HG03064 (cell line): Measurements from ENCODE around the gene MKNK2.
A peak's percentile ranks its signal among the peaks of the same experiment; 100 is the strongest.
"Not testable (repeated sequence)": the region's sequence is repeated elsewhere in the genome, so short reads cannot be mapped to it uniquely, and the experiment has no call there.

Source experiments
- ATAC-seq: cut with Tn5 transposase; IDR thresholded peaks from one replicate; pipeline ENCODE4 v1.9.1; 2021; ENCODE audit warnings: low read depth; ENCODE audit not compliant: unreplicated experiment

The MKNK2 gene

DNA sequence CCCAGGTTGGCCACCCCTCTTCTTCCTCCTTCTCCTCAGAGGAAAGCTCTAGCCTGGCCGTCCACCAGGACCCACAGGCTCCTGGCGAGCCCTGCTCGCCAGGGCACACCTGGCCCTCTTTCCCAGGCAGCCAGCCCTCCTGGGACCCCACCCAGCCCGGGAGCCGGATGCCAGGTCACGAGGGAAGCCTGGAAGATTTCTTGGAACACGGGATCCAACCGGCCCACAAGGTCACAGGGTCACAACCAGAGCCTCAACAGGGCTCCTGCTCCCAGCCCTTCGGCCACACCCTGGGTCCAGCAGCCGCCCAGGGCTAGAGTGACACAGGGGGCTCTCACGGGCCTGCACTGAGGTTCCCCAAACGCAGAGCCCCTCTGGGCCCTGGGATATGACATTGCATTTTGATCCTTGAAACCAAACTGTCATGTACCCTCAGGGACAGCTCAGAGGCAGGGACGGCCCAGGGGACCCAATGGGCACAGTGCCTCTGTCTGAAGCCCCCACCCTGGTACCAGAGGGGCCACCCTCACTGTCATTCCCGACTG, 5.5 kb downstream of the MKNK2 start:
- no peak for ATAC-seq

DNA sequence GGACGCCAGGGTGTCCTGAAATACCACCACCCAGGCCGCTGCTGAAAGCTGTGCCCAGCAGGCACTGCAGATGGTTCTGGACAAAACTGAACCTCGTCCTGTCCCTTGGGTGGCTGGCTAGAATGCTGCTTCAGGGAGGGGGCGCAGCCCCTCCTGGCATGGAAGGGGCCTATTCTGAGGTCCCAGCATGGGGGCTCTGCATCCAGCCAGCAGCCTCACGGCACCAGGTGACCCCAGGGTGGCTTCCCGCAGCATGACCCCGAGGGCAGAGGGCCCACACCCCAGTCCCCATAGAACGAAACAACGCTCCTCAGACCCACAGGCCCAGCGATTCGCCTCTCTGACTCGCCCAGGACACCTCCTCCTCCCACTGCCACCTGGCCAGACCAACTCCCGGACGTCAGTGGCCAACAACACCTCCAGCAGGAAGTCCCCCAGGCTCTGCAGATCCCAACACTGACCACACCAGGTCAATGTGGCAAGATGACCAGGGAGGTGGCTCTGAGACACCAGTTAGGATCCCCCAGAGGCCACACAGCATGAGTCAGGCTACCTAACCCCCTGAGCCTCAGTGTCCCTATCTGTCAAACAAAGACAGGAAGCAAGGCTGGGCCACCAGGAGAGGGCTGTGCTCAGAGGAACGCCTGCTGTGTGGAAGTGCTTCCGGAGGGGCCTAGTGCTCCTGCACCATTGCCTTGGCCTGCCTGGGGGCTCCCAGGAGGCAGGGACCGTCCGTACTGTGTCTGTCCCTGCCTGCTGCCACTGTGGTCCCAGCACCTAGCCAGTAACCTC, 6.1 kb downstream of the MKNK2 start:
- no peak for ATAC-seq

DNA sequence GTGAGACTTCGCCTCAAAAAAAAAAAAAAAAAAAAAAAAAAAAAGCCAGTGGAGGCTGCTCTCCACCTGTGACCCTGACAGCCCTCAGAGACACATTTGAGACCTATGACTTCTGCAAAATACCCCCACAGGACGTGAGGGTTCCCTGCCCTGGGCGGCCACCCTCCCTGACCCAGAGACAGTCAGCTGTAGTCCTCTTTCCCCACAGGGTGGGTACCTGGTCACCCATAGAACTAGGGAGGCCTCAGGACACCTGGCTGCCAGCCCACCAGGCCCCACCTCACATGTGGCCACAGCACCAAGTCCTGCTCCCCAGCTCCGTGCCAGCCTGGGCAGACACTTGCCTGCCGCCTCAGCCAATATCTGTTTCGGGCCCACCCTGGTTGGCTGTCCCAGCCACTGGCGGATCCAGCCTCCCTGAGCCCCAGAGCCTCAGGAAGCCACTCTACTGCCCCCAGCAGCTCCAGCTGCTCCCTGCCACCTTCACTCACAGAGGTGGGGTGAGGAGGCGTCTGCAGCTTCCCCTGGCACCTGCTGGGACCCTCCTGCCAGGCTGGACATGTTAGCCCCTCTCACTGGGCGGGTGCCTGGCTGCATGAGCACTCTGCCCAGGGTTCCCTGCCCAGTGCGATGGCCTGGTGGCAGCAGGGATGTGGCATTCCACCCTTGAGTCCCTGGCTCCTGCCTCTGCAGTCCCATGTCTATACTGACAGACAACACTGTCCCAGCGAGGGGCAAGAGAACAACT, 6.9 kb downstream of the MKNK2 start:
- ATAC-seq, result no peak

DNA sequence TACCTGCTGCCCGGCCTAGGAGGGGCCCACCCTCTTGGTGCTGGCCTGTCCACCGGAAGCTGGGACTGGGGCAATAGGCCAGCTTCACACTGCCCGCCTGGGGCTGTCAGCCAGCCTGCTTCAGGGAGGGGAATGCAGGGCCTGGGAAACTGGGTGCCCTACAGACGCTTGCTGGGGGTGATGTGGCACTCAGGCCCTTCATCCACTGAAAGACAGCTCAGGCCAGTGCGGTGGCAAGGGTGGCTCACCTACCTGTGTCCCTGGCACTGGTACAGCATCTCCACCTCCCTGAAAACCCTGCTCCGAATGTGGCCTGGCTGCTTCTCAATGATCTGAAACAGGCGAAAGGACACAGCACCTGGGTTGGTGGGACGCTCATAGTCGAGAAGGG, 7.8 kb downstream of the MKNK2 start:
- ATAC-seq, result no peak

DNA sequence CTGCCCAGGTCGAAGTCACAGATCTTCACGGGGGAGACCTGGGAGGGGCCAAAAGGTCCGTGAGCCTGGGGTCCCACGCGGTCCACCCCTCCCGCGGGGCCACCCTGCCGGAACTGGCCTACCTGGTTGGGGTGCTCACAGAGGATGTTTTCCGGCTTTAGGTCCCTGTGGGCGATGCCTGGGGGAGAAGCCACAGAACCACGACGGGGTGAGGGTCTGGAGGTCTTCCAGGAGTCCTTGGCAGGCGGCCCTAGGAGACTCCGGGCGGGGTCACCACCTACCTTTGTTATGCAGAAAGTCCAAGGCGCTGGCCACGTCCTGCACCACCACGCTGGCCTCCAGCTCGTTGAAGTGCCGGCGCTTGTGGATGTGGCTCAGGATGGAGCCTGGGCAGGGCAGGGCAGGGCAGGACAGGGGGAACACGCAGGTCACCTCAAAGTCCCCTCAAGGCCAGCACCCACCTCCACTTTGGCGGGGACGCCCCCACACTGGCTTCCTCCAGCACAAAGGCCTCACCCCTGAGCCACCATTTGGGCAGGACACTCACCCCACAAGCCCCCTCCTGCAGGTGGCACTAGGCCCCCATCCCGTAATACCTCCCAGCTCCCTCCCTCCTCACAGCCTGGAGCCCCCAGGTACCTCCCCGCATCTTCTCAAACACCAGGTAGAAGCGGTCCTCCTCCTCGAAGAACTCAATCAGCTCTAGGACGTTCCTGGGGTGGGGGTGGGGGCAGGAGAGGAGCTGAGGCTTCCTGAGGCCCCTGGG, 8.4 kb downstream of the MKNK2 start:
- ATAC-seq, result peak; percentile 3

GRCh38 chr19:2041683-2042484, 9.2 kb downstream of the MKNK2 start:
- peak; percentile 31 for ATAC-seq

GRCh38 chr19:2041433-2041682, 9.7 kb downstream of the MKNK2 start:
- no peak for ATAC-seq

GRCh38 chr19:2040647-2041432, 10.2 kb downstream of the MKNK2 start:
- no peak for ATAC-seq

GRCh38 chr19:2039959-2040646, 10.9 kb downstream of the MKNK2 start:
- ATAC-seq, result no peak

GRCh38 chr19:2039089-2039958, 11.7 kb downstream of the MKNK2 start:
- no peak for ATAC-seq

- ATAC-seq, result no peak
These were observed 12.6 kb downstream of the MKNK2 start for GRCh38 chr19:2038284-2039088.

- no peak for ATAC-seq
These were observed 13.3 kb downstream of the MKNK2 start for GRCh38 chr19:2037651-2038255.

- no peak for ATAC-seq
These were observed 14.6 kb downstream of the MKNK2 start for GRCh38 chr19:2036424-2036823.

- no peak for ATAC-seq
These were observed 15.5 kb downstream of the MKNK2 start for GRCh38 chr19:2035590-2035991.

GRCh38 chr19:2034729-2035589, 16.1 kb downstream of the MKNK2 start:
- ATAC-seq, result no peak

GRCh38 chr19:2034253-2034652, 16.8 kb downstream of the MKNK2 start:
- not testable (repeated sequence) for ATAC-seq
